Activated CD4-positive, alpha-beta memory T cell treated with anti-CD3 and anti-CD28 coated beads for 36 hours (primary cell): Measurements from ENCODE around the gene PLS1. TPM values are rescaled to one million over a fixed set of nuclear protein-coding genes. Genes with fewer than 3 reads are reported as not detected.
"Not testable (repeated sequence)": the region's sequence is repeated elsewhere in the genome, so short reads cannot be mapped to it uniquely, and the experiment has no call there.

Experiments used
- CTCF ChIA-PET: fragments of 350-600 bp; sonication (Branson Sonifier 250); formaldehyde crosslinking; loops from one replicate; lab custom pipeline; 2021; ENCODE audit warnings: antibody characterized with exemption, inconsistent platforms; lab: Charles Lee
- POLR2A ChIA-PET: fragments of 350-600 bp; sonication (Branson Sonifier 250); formaldehyde crosslinking; loops from one replicate; lab custom pipeline; 2021; ENCODE audit warnings: antibody characterized with exemption; lab: Charles Lee
- DNase-seq: peaks from one replicate; pipeline ENCODE4 v3.0.0-alpha.2; 2020
- H3K27ac Mint-ChIP-seq: one replicate; pipeline ENCODE4 v1.8.0; 2021; ENCODE audit warnings: mixed read lengths
- H3K27me3 Mint-ChIP-seq: one replicate; pipeline ENCODE4 v1.8.0; 2021; ENCODE audit warnings: mixed read lengths
- H3K36me3 Mint-ChIP-seq: one replicate; pipeline ENCODE4 v1.8.0; 2021; ENCODE audit warnings: mixed read lengths
- H3K4me1 Mint-ChIP-seq: one replicate; pipeline ENCODE4 v1.8.0; 2021; ENCODE audit warnings: low read depth, mixed read lengths
- H3K4me3 Mint-ChIP-seq: one replicate; pipeline ENCODE4 v1.8.0; 2021; ENCODE audit warnings: mild to moderate bottlenecking, mixed read lengths
- H3K9me3 Mint-ChIP-seq: one replicate; pipeline ENCODE4 v1.8.0; 2021; ENCODE audit warnings: mixed read lengths
- intact Hi-C: fragments of 100-400 bp; cut with micrococcal nuclease; formaldehyde crosslinking; loops from one replicate; pipeline ENCODE4 v1.15.1; 2023
- total RNA-seq, 2 experiments: library from RNA; stranded (reverse); gene quantifications; one replicate each; pipeline ENCODE4 v1.2.3, GENCODE V29; 2021

The PLS1 gene
- total RNA-seq, 2 experiments from 2014 or later: 4.5 to 5.7 TPM

DNA sequence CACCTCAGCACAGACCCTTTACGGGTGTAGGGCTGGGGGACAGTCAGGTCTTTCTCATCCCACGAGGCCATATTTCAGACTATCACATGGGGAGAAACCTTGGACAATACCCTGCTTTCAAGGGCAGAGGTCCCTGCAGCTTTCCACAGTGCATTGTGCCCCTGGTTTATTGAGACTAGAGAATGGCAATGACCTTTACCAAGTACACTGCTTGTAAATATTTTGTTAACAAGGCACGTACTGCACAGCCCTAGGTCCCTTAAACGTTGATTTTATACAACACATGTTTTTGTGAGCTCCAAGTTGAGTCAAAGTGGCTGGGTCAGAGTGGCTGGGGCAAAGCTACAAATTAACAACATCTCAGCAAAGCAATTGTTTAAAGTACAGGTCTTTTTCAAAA is 156.4 kb downstream of the PLS1 start:
- H3K4me1 Mint-ChIP-seq, POLR2A ChIA-PET, CTCF ChIA-PET, H3K27ac Mint-ChIP-seq, intact Hi-C loops, H3K4me3 Mint-ChIP-seq, DNase-seq, H3K27me3 Mint-ChIP-seq: not testable (repeated sequence)
- Mint-ChIP-seq H3K9me3 (peaks cover 11% of the 10 kb centered on the region), H3K36me3 (peaks cover 12% of the 10 kb centered on the region)

DNA sequence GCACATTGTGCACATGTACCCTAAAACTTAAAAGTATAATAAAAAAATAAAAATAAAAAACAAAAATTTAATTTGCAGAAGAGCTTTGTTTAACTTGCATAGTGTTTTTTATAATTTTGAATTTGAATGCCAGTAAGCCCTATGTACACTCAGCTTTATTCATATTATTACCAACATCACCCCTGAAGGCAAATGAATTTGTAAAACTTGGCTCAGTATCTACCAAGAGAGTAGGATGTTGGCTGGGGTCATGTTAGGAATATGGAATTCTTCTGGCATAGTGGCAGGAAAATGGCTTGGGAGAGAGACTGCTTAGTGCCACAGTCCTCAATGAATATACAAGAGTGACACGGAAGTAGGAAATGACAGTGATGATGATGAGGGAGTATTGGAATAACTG is 158.3 kb downstream of the PLS1 start:
- Mint-ChIP-seq H3K27me3 (no peaks in the 10 kb centered on the region), H3K36me3 (peaks cover 11% of the 10 kb centered on the region), H3K4me3 (no peak overlapping the region), H3K27ac (no peak overlapping the region), H3K4me1 (no peaks in the 10 kb centered on the region), H3K9me3 (peaks cover 9% of the 10 kb centered on the region)
- ChIA-PET CTCF (no interaction called here), POLR2A (no interaction called here)
- intact Hi-C loops: no loop called here
- DNase-seq: no peak

Other genes starting within 250 kb of the PLS1 start
- gene XRN1, start 148.4 kb upstream of the PLS1 start, total RNA-seq: 10 to 100 TPM; 58.4 to 67.8 TPM
- gene ATR, start 17.7 kb upstream of the PLS1 start, total RNA-seq: 10 to 100 TPM; 41.6 to 42.3 TPM
- gene TRPC1, start 127.6 kb downstream of the PLS1 start, total RNA-seq: 1 to 10 TPM; 2.8 to 3.8 TPM